ENCODE data around the gene ACTL8. TPM values are rescaled to one million over a fixed set of nuclear protein-coding genes. Genes with fewer than 3 reads are reported as not detected.

ACTL8 gene
- total RNA-seq, 1 donor from 2014 or later: not detected

- peaks cover 4 to 46% (median 29%) of the 10 kb centered on the region in 3 donors for H3K27me3 ChIP-seq (ENCODE audit: control insufficient read depth in 3 of 3, insufficient read depth in 3 of 3, low read length in 3 of 3)
- no peak overlapping the region for H3K9ac ChIP-seq (ENCODE audit: low read depth in 1 of 3, low read length in 3 of 3)
- no peaks in the 10 kb centered on the region for H3K4me1 ChIP-seq (ENCODE audit: control insufficient read depth in 3 of 3, insufficient read depth in 3 of 3, low read length in 3 of 3)
- H3K9me3 ChIP-seq (ENCODE audit: control insufficient read depth in 3 of 3, low read length in 3 of 3): no peaks in the 10 kb centered on the region
- H3K27ac ChIP-seq (ENCODE audit: low read depth, low read length): no peak overlapping the region
- H3K36me3 ChIP-seq (ENCODE audit: control insufficient read depth in 3 of 3, insufficient read depth in 3 of 3, low read length in 3 of 3): no peaks in the 10 kb centered on the region
- H3K4me3 ChIP-seq (ENCODE audit: low read length in 3 of 3): no peak overlapping the region
Measured at GRCh38 chr1:17776426-17776825, 21.3 kb downstream of the ACTL8 start.

DNA sequence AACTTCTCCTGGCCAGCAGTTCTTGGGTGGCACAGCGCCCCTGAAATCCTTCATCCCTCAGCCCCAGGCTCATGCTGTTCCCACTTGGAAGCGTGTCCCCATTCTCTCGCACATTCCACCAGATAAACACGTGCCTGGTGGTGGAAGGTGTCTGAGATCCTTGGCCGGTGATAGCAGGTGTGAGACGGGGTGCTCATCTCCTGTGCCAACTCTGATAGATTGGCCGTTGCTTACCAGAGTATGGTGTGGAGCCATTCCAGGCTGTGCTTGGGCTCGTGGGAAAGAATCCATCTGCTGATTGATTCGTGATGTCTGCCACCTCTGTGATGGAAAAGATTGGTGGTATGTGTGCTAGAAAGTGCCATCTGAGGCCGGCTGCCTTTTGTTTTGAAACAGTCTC is 22.2 kb downstream of the ACTL8 start:
- Histone ChIP-seq H3K9ac (ENCODE audit: low read depth in 1 of 3, low read length in 3 of 3) (no peak overlapping the region), H3K4me3 (ENCODE audit: low read length in 3 of 3) (no peak overlapping the region), H3K4me1 (ENCODE audit: control insufficient read depth in 3 of 3, insufficient read depth in 3 of 3, low read length in 3 of 3) (no peaks in the 10 kb centered on the region), H3K36me3 (ENCODE audit: control insufficient read depth in 3 of 3, insufficient read depth in 3 of 3, low read length in 3 of 3) (no peaks in the 10 kb centered on the region), H3K27me3 (ENCODE audit: control insufficient read depth in 3 of 3, insufficient read depth in 3 of 3, low read length in 3 of 3) (peaks cover 4 to 46% (median 29%) of the 10 kb centered on the region in 3 donors), H3K9me3 (ENCODE audit: control insufficient read depth in 3 of 3, low read length in 3 of 3) (no peaks in the 10 kb centered on the region), H3K27ac (ENCODE audit: low read depth, low read length) (no peak overlapping the region)

GRCh38 chr1:17777818-17778217 is 22.7 kb downstream of the ACTL8 start:
- Histone ChIP-seq H3K9ac (ENCODE audit: low read depth in 1 of 3, low read length in 3 of 3) (no peak overlapping the region), H3K27me3 (ENCODE audit: control insufficient read depth in 3 of 3, insufficient read depth in 3 of 3, low read length in 3 of 3) (peaks cover 4 to 46% (median 29%) of the 10 kb centered on the region in 3 donors), H3K9me3 (ENCODE audit: control insufficient read depth in 3 of 3, low read length in 3 of 3) (peaks cover 0 to 2% (median 0%) of the 10 kb centered on the region in 3 donors), H3K4me1 (ENCODE audit: control insufficient read depth in 3 of 3, insufficient read depth in 3 of 3, low read length in 3 of 3) (no peaks in the 10 kb centered on the region), H3K27ac (ENCODE audit: low read depth, low read length) (no peak overlapping the region), H3K36me3 (ENCODE audit: control insufficient read depth in 3 of 3, insufficient read depth in 3 of 3, low read length in 3 of 3) (no peaks in the 10 kb centered on the region), H3K4me3 (ENCODE audit: low read length in 3 of 3) (no peak overlapping the region)

GRCh38 chr1:17780916-17781315 is 25.8 kb downstream of the ACTL8 start:
- H3K9ac ChIP-seq (ENCODE audit: low read depth in 1 of 3, low read length in 3 of 3): no peak overlapping the region
- H3K27me3 ChIP-seq (ENCODE audit: control insufficient read depth in 3 of 3, insufficient read depth in 3 of 3, low read length in 3 of 3): peaks cover 4 to 26% (median 21%) of the 10 kb centered on the region in 3 donors
- H3K4me1 ChIP-seq (ENCODE audit: control insufficient read depth in 3 of 3, insufficient read depth in 3 of 3, low read length in 3 of 3): no peaks in the 10 kb centered on the region
- no peaks in the 10 kb centered on the region for H3K36me3 ChIP-seq (ENCODE audit: control insufficient read depth in 3 of 3, insufficient read depth in 3 of 3, low read length in 3 of 3)
- no peak overlapping the region for H3K4me3 ChIP-seq (ENCODE audit: low read length in 3 of 3)
- H3K9me3 ChIP-seq (ENCODE audit: control insufficient read depth in 3 of 3, low read length in 3 of 3): peaks cover 0 to 2% (median 0%) of the 10 kb centered on the region in 3 donors
- no peak overlapping the region for H3K27ac ChIP-seq (ENCODE audit: low read depth, low read length)

DNA sequence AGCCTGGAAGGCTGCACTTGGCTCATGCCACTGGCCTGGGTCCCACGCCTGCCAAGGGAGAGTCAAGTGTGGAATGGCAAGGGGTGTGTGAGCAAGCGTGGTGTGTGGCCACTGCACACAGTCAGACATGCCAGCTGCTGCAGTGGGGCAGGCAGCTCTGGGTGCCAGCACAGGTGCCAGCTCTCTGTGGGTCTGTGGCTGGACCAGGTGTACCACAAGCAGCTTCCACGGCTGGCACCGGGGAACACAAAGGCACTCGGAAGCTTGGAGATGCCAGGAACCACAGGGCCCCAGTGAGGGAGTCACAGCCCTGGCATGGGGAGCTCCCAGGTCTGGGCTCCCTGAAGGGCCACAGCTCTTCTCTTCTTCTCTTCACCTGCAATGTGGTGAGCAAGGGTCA is 34.8 kb downstream of the ACTL8 start:
- H3K9me3 ChIP-seq (ENCODE audit: control insufficient read depth in 3 of 3, low read length in 3 of 3): peaks cover 0 to 4% (median 3%) of the 10 kb centered on the region in 3 donors
- H3K27ac ChIP-seq (ENCODE audit: low read depth, low read length): no peak overlapping the region
- no peaks in the 10 kb centered on the region for H3K36me3 ChIP-seq (ENCODE audit: control insufficient read depth in 3 of 3, insufficient read depth in 3 of 3, low read length in 3 of 3)
- no peak overlapping the region for H3K9ac ChIP-seq (ENCODE audit: low read depth in 1 of 3, low read length in 3 of 3)
- H3K4me1 ChIP-seq (ENCODE audit: control insufficient read depth in 3 of 3, insufficient read depth in 3 of 3, low read length in 3 of 3): no peaks in the 10 kb centered on the region
- H3K4me3 ChIP-seq (ENCODE audit: low read length in 3 of 3): no peak overlapping the region
- peaks cover 10 to 52% (median 29%) of the 10 kb centered on the region in 3 donors for H3K27me3 ChIP-seq (ENCODE audit: control insufficient read depth in 3 of 3, insufficient read depth in 3 of 3, low read length in 3 of 3)

DNA sequence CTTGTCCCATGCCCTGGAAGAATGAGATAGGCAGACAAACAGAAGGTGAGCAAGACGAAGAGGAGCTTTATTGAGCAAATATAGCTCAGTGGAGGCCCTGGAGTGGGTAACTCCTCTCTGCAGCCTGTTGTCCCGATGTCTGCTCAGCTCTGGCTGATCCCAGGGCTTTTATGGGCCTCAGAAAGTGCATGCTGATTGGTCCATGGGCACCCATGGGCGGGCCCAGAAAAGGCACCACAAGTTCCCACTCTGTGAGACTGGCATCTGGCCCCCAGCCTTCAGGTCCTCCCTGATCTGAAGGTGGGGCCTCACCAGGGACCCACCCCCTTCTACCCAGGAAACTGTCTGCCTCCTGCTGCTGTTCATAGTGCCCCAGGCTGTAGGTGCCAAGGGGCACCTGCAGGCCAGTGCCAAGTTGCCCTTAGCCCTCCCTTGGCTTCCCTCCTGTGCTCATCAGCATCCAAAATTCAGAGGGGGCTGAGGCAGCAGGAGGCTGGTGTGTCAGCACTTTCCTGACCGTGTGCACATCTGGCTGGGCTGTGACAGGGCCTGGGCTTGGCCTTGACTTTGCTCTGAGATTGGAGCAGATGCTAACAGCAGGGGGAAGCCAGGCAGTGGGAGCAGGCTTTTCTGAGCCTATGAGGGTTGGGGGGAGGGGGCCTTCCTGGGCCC is 35.4 kb downstream of the ACTL8 start:
- Histone ChIP-seq H3K4me3 (ENCODE audit: low read length in 3 of 3) (no peak overlapping the region), H3K9me3 (ENCODE audit: control insufficient read depth in 3 of 3, low read length in 3 of 3) (peaks cover 0 to 4% (median 3%) of the 10 kb centered on the region in 3 donors), H3K27me3 (ENCODE audit: control insufficient read depth in 3 of 3, insufficient read depth in 3 of 3, low read length in 3 of 3) (peaks cover 10 to 56% (median 32%) of the 10 kb centered on the region in 3 donors), H3K27ac (ENCODE audit: low read depth, low read length) (no peak overlapping the region), H3K36me3 (ENCODE audit: control insufficient read depth in 3 of 3, insufficient read depth in 3 of 3, low read length in 3 of 3) (no peaks in the 10 kb centered on the region), H3K4me1 (ENCODE audit: control insufficient read depth in 3 of 3, insufficient read depth in 3 of 3, low read length in 3 of 3) (no peaks in the 10 kb centered on the region), H3K9ac (ENCODE audit: low read depth in 1 of 3, low read length in 3 of 3) (no peak overlapping the region)

DNA sequence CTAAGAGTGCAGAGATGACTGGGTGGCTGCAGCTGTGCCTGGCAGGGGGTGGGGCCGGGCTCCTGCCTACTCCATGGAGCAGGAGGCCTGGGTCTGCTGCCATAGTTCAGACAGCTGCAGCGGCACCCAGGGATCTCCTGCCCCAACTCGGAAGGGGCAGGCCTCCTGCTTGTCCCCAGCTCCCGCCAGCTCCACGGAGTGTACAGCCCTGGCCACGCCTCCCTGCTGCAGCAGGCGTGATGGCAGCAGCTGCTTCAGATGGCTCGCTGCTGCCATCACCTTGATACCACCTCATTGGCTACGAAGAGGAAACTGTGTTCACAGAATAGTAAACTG is 35.9 kb downstream of the ACTL8 start:
- H3K4me3 ChIP-seq (ENCODE audit: low read length in 3 of 3): no peak overlapping the region
- no peak overlapping the region for H3K9ac ChIP-seq (ENCODE audit: low read depth in 1 of 3, low read length in 3 of 3)
- no peaks in the 10 kb centered on the region for H3K4me1 ChIP-seq (ENCODE audit: control insufficient read depth in 3 of 3, insufficient read depth in 3 of 3, low read length in 3 of 3)
- H3K27me3 ChIP-seq (ENCODE audit: control insufficient read depth in 3 of 3, insufficient read depth in 3 of 3, low read length in 3 of 3): peaks cover 15 to 61% (median 36%) of the 10 kb centered on the region in 3 donors
- no peak overlapping the region for H3K27ac ChIP-seq (ENCODE audit: low read depth, low read length)
- peaks cover 0 to 4% (median 3%) of the 10 kb centered on the region in 3 donors for H3K9me3 ChIP-seq (ENCODE audit: control insufficient read depth in 3 of 3, low read length in 3 of 3)
- H3K36me3 ChIP-seq (ENCODE audit: control insufficient read depth in 3 of 3, insufficient read depth in 3 of 3, low read length in 3 of 3): no peaks in the 10 kb centered on the region

DNA sequence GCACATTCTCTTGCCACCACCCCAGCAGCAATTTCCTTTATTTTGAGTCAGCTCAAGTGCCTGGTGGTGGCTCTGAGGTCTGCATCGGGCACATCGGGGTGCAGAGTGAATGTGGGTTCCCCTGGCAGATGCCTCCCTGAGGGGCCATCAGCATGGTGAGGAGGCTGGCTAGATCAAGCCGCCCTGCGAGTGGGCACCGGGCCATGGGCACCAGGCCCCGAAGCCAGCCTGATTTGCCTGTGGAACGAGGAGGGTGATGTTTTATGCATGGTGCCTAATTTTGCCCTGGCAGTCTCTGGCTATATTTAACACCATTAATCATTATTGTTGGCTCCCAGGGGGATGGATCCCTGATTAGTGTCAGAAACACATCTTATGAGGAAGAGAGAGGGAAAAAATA is 36.3 kb downstream of the ACTL8 start:
- Histone ChIP-seq H3K4me3 (ENCODE audit: low read length in 3 of 3) (no peak overlapping the region), H3K9me3 (ENCODE audit: control insufficient read depth in 3 of 3, low read length in 3 of 3) (peaks cover 0 to 4% (median 3%) of the 10 kb centered on the region in 3 donors), H3K27me3 (ENCODE audit: control insufficient read depth in 3 of 3, insufficient read depth in 3 of 3, low read length in 3 of 3) (peaks cover 18 to 65% (median 41%) of the 10 kb centered on the region in 3 donors)

DNA sequence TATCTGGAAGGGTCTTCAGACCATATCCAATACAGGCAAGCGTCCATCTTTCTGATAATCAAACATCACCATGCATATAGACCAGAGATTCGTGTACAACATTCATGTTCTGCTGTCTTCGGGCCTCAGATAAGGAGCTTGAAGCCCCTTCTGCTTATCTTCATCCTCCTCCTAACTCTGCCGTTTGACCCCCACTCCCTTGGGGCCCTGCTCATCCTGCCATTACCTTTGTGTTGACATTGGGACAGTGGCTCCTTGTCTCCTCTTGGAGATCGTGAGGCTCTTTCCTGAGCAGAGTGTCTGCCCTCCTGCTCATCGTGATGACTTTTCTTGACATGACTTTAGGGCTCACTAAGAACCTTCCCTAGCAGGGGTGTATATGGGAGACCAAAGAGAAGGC is 37.3 kb downstream of the ACTL8 start:
- H3K27ac ChIP-seq (ENCODE audit: low read depth, low read length): no peak overlapping the region
- H3K9ac ChIP-seq (ENCODE audit: low read depth in 1 of 3, low read length in 3 of 3): no peak overlapping the region
- no peaks in the 10 kb centered on the region for H3K36me3 ChIP-seq (ENCODE audit: control insufficient read depth in 3 of 3, insufficient read depth in 3 of 3, low read length in 3 of 3)
- H3K27me3 ChIP-seq (ENCODE audit: control insufficient read depth in 3 of 3, insufficient read depth in 3 of 3, low read length in 3 of 3): peaks cover 21 to 75% (median 50%) of the 10 kb centered on the region in 3 donors
- H3K4me3 ChIP-seq (ENCODE audit: low read length in 3 of 3): no peak overlapping the region
- no peaks in the 10 kb centered on the region for H3K4me1 ChIP-seq (ENCODE audit: control insufficient read depth in 3 of 3, insufficient read depth in 3 of 3, low read length in 3 of 3)
- peaks cover 0 to 4% (median 3%) of the 10 kb centered on the region in 3 donors for H3K9me3 ChIP-seq (ENCODE audit: control insufficient read depth in 3 of 3, low read length in 3 of 3)

More for the DNA sequence above, 36.3 kb downstream of the ACTL8 start:
- H3K36me3 ChIP-seq (ENCODE audit: control insufficient read depth in 3 of 3, insufficient read depth in 3 of 3, low read length in 3 of 3): no peaks in the 10 kb centered on the region
- H3K27ac ChIP-seq (ENCODE audit: low read depth, low read length): no peak overlapping the region
- no peak overlapping the region for H3K9ac ChIP-seq (ENCODE audit: low read depth in 1 of 3, low read length in 3 of 3)
- H3K4me1 ChIP-seq (ENCODE audit: control insufficient read depth in 3 of 3, insufficient read depth in 3 of 3, low read length in 3 of 3): no peaks in the 10 kb centered on the region

DNA sequence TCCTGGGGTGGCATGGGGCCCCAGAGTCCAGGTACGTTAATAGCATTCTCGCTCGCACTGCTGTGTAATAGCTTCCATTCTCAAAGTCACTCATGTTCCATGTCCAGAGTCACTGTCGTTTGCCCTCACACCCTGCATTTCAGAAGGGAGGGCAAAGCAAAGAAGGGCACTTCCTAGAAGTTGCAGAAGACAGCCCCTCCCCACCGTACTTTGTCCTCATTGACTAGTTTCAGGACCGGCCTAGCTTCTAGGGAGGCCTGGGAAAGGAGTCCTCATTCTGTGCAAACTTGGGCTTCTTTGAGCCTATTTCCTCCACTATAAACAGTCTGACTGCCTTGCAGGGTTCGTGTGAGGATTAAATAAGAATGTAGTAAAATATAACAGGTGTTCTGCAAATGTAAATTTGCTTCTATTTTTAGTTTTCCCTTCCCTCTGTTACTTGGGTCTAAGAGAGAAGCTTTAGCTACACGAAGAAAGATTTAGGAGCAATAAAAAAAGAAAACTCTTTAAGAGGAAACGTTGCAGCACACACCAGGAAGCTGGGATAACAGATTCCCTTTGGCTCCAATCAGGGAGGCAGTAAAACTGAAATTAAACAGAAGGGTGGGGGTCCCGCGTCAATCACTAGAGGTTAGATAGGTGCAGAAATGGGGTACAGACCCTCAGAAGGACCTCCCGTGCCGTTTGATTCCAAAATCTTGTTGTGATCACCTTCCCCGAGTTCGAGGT is 40.1 kb downstream of the ACTL8 start:
- no peak overlapping the region for H3K4me3 ChIP-seq (ENCODE audit: low read length in 3 of 3)
- H3K27me3 ChIP-seq (ENCODE audit: control insufficient read depth in 3 of 3, insufficient read depth in 3 of 3, low read length in 3 of 3): peaks cover 31 to 75% (median 62%) of the 10 kb centered on the region in 3 donors

More for the DNA sequence above, 40.1 kb downstream of the ACTL8 start:
- peaks cover 0 to 4% (median 3%) of the 10 kb centered on the region in 3 donors for H3K9me3 ChIP-seq (ENCODE audit: control insufficient read depth in 3 of 3, low read length in 3 of 3)
- no peaks in the 10 kb centered on the region for H3K4me1 ChIP-seq (ENCODE audit: control insufficient read depth in 3 of 3, insufficient read depth in 3 of 3, low read length in 3 of 3)
- H3K9ac ChIP-seq (ENCODE audit: low read depth in 1 of 3, low read length in 3 of 3): no peak overlapping the region
- H3K27ac ChIP-seq (ENCODE audit: low read depth, low read length): no peak overlapping the region
- H3K36me3 ChIP-seq (ENCODE audit: control insufficient read depth in 3 of 3, insufficient read depth in 3 of 3, low read length in 3 of 3): no peaks in the 10 kb centered on the region
